OCI-LY1 (cell line): ENCODE data around the gene TTC39C.

Experiments
- H2AFZ ChIP-seq: fragments of 200-600 bp; sonication (generic), shearing (Covaris generic); 2 replicates; pipeline ENCODE4 v1.6.0; 2014; ENCODE audit warnings: antibody characterized with exemption, mild to moderate bottlenecking, low read length
- H3F3A ChIP-seq: fragments of 200-600 bp; sonication (generic), shearing (Covaris generic); 2 replicates; pipeline ENCODE4 v1.6.0; 2014; ENCODE audit warnings: mild to moderate bottlenecking, antibody characterized with exemption, low read length, moderate library complexity; ENCODE audit not compliant: insufficient read depth
- H3K27ac ChIP-seq: fragments of 200-600 bp; sonication (generic); 2 replicates; pipeline ENCODE4 v1.5.1; 2014; ENCODE audit warnings: low read length, mixed run types, mild to moderate bottlenecking, low read depth; ENCODE audit not compliant: poor library complexity, severe bottlenecking
- H3K27me3 ChIP-seq: fragments of 200-600 bp; sonication (generic); 2 replicates; pipeline ENCODE4 v1.6.0; 2014; ENCODE audit warnings: antibody characterized with exemption, mild to moderate bottlenecking, low read length, moderate library complexity; ENCODE audit not compliant: insufficient read depth
- H3K36me3 ChIP-seq: fragments of 200-600 bp; sonication (generic); 2 replicates; pipeline ENCODE4 v1.6.1; 2014; ENCODE audit warnings: mild to moderate bottlenecking, antibody characterized with exemption, low read length, moderate library complexity, mixed read lengths; ENCODE audit not compliant: insufficient read depth
- H3K4me1 ChIP-seq: fragments of 200-600 bp; sonication (generic); 2 replicates; pipeline ENCODE4 v1.5.1; 2014; ENCODE audit warnings: mild to moderate bottlenecking, low read length, moderate library complexity; ENCODE audit not compliant: insufficient read depth, severe bottlenecking
- H3K4me2 ChIP-seq: fragments of 200-600 bp; sonication (generic), shearing (Covaris generic); 2 replicates; pipeline ENCODE4 v1.6.1; 2014; ENCODE audit warnings: low read length
- H3K4me3 ChIP-seq: fragments of 200-600 bp; sonication (generic); 2 replicates; pipeline ENCODE4 v1.5.1; 2014; ENCODE audit warnings: low read length, low read depth, mild to moderate bottlenecking, mixed read lengths; ENCODE audit not compliant: poor library complexity, severe bottlenecking
- H3K79me2 ChIP-seq: fragments of 200-600 bp; shearing (Covaris generic); 2 replicates; pipeline ENCODE4 v1.6.1; 2016; ENCODE audit warnings: mixed run types, low read length, mixed read lengths; ENCODE audit not compliant: insufficient read depth
- H3K9ac ChIP-seq: fragments of 200-600 bp; sonication (generic), shearing (Covaris generic); 2 replicates; pipeline ENCODE4 v1.6.1; 2014; ENCODE audit warnings: mild to moderate bottlenecking, low read length, mixed read lengths
- H3K9me2 ChIP-seq: fragments of 200-600 bp; sonication (generic), shearing (Covaris generic); 2 replicates; pipeline ENCODE4 v1.6.1; 2014; ENCODE audit warnings: low read depth, mild to moderate bottlenecking, low read length, mixed read lengths
- H3K9me3 ChIP-seq: fragments of 200-600 bp; shearing (Covaris generic); 2 replicates; pipeline ENCODE4 v1.6.1; 2014; ENCODE audit warnings: low read length, mixed read lengths
- H4K20me1 ChIP-seq: fragments of 200-600 bp; sonication (generic), shearing (Covaris generic); 2 replicates; pipeline ENCODE4 v1.6.0; 2016; ENCODE audit warnings: mild to moderate bottlenecking, low read length; ENCODE audit not compliant: insufficient read depth
- EZH2 ChIP-seq: fragments of 200-600 bp; sonication (generic), shearing (Covaris generic); IDR thresholded peaks from 2 replicates; pipeline ENCODE4 v1.8.0; 2017; ENCODE audit warnings: borderline replicate concordance, mixed run types, mild to moderate bottlenecking, antibody characterized with exemption, low read length, moderate library complexity, mixed read lengths
- TF ChIP-seq, protein P1 (sequence below): fragments of 200-600 bp; sonication (generic), shearing (Covaris generic); IDR thresholded peaks from 2 replicates; pipeline ENCODE4 v1.5.1; 2017; ENCODE audit warnings: mild to moderate bottlenecking, antibody characterized with exemption, low read length, moderate library complexity, mixed read lengths

TTC39C gene

GRCh38 chr18:24120676-24121075 lies 106.1 kb downstream of the TTC39C start:
- no peaks in the 10 kb centered on the region for H4K20me1 ChIP-seq
- H3K9me2 ChIP-seq = no peaks in the 10 kb centered on the region
- H3K36me3 ChIP-seq = no peaks in the 10 kb centered on the region
- no peak overlapping the region for H3K4me3 ChIP-seq
- H3K9me3 ChIP-seq = no peaks in the 10 kb centered on the region
- H3F3A ChIP-seq = no peaks in the 10 kb centered on the region
- no peak overlapping the region for H3K4me2 ChIP-seq
- TF ChIP-seq, protein P1, sequence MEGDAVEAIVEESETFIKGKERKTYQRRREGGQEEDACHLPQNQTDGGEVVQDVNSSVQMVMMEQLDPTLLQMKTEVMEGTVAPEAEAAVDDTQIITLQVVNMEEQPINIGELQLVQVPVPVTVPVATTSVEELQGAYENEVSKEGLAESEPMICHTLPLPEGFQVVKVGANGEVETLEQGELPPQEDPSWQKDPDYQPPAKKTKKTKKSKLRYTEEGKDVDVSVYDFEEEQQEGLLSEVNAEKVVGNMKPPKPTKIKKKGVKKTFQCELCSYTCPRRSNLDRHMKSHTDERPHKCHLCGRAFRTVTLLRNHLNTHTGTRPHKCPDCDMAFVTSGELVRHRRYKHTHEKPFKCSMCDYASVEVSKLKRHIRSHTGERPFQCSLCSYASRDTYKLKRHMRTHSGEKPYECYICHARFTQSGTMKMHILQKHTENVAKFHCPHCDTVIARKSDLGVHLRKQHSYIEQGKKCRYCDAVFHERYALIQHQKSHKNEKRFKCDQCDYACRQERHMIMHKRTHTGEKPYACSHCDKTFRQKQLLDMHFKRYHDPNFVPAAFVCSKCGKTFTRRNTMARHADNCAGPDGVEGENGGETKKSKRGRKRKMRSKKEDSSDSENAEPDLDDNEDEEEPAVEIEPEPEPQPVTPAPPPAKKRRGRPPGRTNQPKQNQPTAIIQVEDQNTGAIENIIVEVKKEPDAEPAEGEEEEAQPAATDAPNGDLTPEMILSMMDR = no peak
- no peak for TF ChIP-seq EZH2
- H3K79me2 ChIP-seq = no peaks in the 10 kb centered on the region
- no peak overlapping the region for H3K9ac ChIP-seq
- H3K27me3 ChIP-seq = no peaks in the 10 kb centered on the region
- no peak overlapping the region for H3K27ac ChIP-seq
- no peaks in the 10 kb centered on the region for H3K4me1 ChIP-seq
- H2AFZ ChIP-seq = no peak overlapping the region

DNA sequence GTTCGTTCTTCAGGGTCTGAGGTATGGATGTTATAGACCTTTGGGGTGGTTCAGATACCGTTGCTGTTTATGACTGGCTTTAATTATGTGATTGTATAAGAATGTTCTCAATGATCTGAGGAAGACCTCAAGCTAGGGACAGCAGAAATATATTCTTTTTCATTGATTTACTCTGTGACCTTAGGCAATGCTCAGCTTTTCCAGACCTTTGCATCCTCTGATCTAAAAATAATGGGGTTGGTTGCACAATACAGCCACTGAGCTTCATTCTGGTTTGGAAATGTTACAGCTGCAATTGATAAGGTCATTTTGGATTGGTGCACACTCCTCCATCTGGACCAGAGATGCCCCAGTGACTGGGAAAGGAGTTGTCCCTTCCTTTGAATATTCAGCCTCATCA lies 107.1 kb downstream of the TTC39C start:
- TF ChIP-seq, protein P1 = no peak
- TF ChIP-seq EZH2 = no peak
- Histone ChIP-seq H2AFZ (no peak overlapping the region), H3K4me1 (no peaks in the 10 kb centered on the region), H3K9ac (no peak overlapping the region), H3K9me2 (no peaks in the 10 kb centered on the region), H3K27me3 (no peaks in the 10 kb centered on the region), H3F3A (no peaks in the 10 kb centered on the region), H3K79me2 (no peaks in the 10 kb centered on the region), H3K36me3 (no peaks in the 10 kb centered on the region), H3K27ac (no peak overlapping the region), H4K20me1 (no peaks in the 10 kb centered on the region), H3K4me3 (no peak overlapping the region), H3K9me3 (no peaks in the 10 kb centered on the region), H3K4me2 (no peak overlapping the region)

DNA sequence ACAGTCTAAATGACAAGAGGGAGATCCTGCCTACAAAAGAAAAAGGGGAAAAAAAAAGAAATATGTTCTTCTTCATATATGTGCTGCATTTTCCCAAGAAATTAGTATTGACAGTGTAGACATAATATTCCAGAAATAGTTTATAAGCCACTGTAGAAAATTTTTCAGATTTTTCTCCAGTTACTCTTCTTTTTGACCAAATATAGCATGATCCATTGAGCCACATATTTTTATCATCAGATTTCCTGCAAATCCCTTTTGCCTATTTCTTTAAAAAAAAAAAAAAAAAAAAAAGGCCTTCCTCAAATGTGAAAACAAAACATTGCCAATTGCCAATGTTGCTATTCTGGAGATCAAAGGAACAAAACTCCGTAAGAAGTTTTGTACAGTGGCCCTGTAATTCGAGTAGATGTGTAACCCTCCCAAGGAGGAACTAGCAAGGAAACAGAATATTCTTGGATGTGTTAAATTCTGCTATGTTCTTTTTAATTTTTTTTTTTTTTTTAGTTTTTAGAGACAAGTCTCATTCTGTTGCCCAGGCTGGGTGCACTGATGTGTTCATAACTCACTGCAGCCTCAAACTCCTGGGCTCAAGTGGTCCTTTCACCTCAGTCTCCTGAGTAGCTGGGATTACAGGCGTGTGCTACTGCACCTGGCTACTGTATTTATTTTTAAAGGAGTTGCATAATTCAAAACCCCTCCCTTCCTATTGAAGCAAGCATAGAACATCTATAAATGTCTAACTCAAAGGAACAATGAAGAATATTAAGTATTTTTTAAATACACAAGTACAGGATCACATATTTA lies 111.8 kb downstream of the TTC39C start:
- no peaks in the 10 kb centered on the region for H4K20me1 ChIP-seq
- no peak overlapping the region for H3K4me3 ChIP-seq
- TF ChIP-seq, protein P1 = no peak
- TF ChIP-seq EZH2 = no peak
- H3K79me2 ChIP-seq = no peaks in the 10 kb centered on the region
- no peaks in the 10 kb centered on the region for H3F3A ChIP-seq
- no peak overlapping the region for H3K9ac ChIP-seq
- H3K9me2 ChIP-seq = no peaks in the 10 kb centered on the region
- no peak overlapping the region for H3K27ac ChIP-seq
- H2AFZ ChIP-seq = no peak overlapping the region
- no peak overlapping the region for H3K4me2 ChIP-seq
- no peaks in the 10 kb centered on the region for H3K36me3 ChIP-seq
- H3K27me3 ChIP-seq = no peaks in the 10 kb centered on the region
- no peaks in the 10 kb centered on the region for H3K4me1 ChIP-seq
- no peaks in the 10 kb centered on the region for H3K9me3 ChIP-seq
